Measurements from ENCODE around the gene CDO1.

Gene CDO1

GRCh38 chr5:115816226-115817081 is at the start of gene CDO1:
TSS of gene CDO1 (minus strand) at chr5:115816659. CDS start at chr5:115816397, 262 bp downstream.
- peak; percentile 26 for DNase-seq

GRCh38 chr5:115859378-115859777 is 42.9 kb upstream of the CDO1 start:
- no peak for DNase-seq

- no peak for DNase-seq
Measured at GRCh38 chr5:115858396-115858795, 41.9 kb upstream of the CDO1 start.

GRCh38 chr5:115857626-115858349 is 41.3 kb upstream of the CDO1 start:
- no peak for DNase-seq

- no peak for DNase-seq
Measured at GRCh38 chr5:115857057-115857479, 40.6 kb upstream of the CDO1 start.

- DNase-seq, result no peak
Measured at GRCh38 chr5:115855959-115856358, 39.5 kb upstream of the CDO1 start.

GRCh38 chr5:115854139-115854538 is 37.7 kb upstream of the CDO1 start:
- no peak for DNase-seq

GRCh38 chr5:115850744-115851416 is 34.4 kb upstream of the CDO1 start:
- DNase-seq, result no peak

- no peak for DNase-seq
Measured at GRCh38 chr5:115849258-115849798, 32.9 kb upstream of the CDO1 start.

- no peak for DNase-seq
Measured at GRCh38 chr5:115847290-115847689, 30.8 kb upstream of the CDO1 start.

GRCh38 chr5:115844321-115844817 is 27.9 kb upstream of the CDO1 start:
- no peak for DNase-seq

- DNase-seq, result no peak
Measured at GRCh38 chr5:115843444-115844130, 27.1 kb upstream of the CDO1 start.

- no peak for DNase-seq
Measured at GRCh38 chr5:115842952-115843351, 26.5 kb upstream of the CDO1 start.

GRCh38 chr5:115842089-115842935 is 25.9 kb upstream of the CDO1 start:
- DNase-seq, result peak; percentile 25

GRCh38 chr5:115841382-115842088 is 25.1 kb upstream of the CDO1 start, which contains the start of the genes AP3S1 and ATG12:
TSS of gene AP3S1 (plus strand) at chr5:115841935. CDS start at chr5:115842038, 103 bp downstream.
TSS of gene ATG12 (minus strand) at chr5:115841565. CDS start at chr5:115841552, 13 bp downstream.
- peak; percentile 90 for DNase-seq

- DNase-seq, result no peak
Measured at GRCh38 chr5:115840873-115841272, 24.4 kb upstream of the CDO1 start.

- peak; percentile 25 for DNase-seq
Measured at GRCh38 chr5:115838885-115839518, 22.5 kb upstream of the CDO1 start.

GRCh38 chr5:115835481-115835880 is 19.0 kb upstream of the CDO1 start:
- no peak for DNase-seq

- no peak for DNase-seq
Measured at GRCh38 chr5:115831163-115831768, 14.8 kb upstream of the CDO1 start.

- DNase-seq, result no peak
Measured at GRCh38 chr5:115829913-115830312, 13.5 kb upstream of the CDO1 start.
